A549 (cell line): ENCODE data around the gene VASN. TPM values are rescaled to one million over a fixed set of nuclear protein-coding genes. Genes with fewer than 3 reads are reported as not detected.

Source experiments
- ATAC-seq, 2 experiments: fragments of 200-7000 bp in 1 of 2; fragments of >200 bp in 1 of 2; cut with Nextera tagmentation in 1 of 2; cut with Tn5 transposase in 1 of 2; 3 replicates each; pipeline versions ENCODE4 v1.8.0 to v1.9.1; 2018 to 2020; ENCODE audit warnings: mild to moderate bottlenecking in 1 of 2, moderate library complexity in 1 of 2
- CTCF ChIA-PET: fragments of 300-600 bp; sonication (Branson Sonifier 250); formaldehyde crosslinking; extraction: SDS; loops from one replicate; lab custom pipeline; 2021; ENCODE audit warnings: antibody characterized with exemption, inconsistent platforms; lab: Yijun Ruan, JAX
- POLR2A ChIA-PET: fragments of 350-600 bp; formaldehyde crosslinking; extraction: SDS; loops from one replicate; lab custom pipeline; 2021; ENCODE audit warnings: antibody characterized with exemption, inconsistent platforms; lab: Yijun Ruan, JAX
- DNase-seq, 2 experiments: peaks; one replicate each; pipeline versions ENCODE4 v3.0.0 to v3.0.0-alpha.2; 2011 to 2016; ENCODE audit warnings: low read depth in 1 of 2, low spot score in 1 of 2
- FAIRE-seq: peaks from 2 replicates; lab custom pipeline; 2011; peaks lifted over from hg19 to GRCh38; lab: Jason Lieb, UNC
- H3K27ac ChIP-seq, 2 experiments: fragments of >200 bp; sonication (Bioruptor Twin); formaldehyde crosslinking; 3 replicates each; pipeline ENCODE4 v1.5.1; 2016 to 2017
- H3K4me1 ChIP-seq: fragments of >200 bp; sonication (Bioruptor Twin); formaldehyde crosslinking; 3 replicates; pipeline ENCODE4 v1.6.1; 2016
- H3K4me2 ChIP-seq: fragments of >200 bp; sonication (Bioruptor Twin); formaldehyde crosslinking; 3 replicates; pipeline ENCODE4 v1.6.1; 2016
- H3K4me3 ChIP-seq: fragments of >200 bp; sonication (Bioruptor Twin); formaldehyde crosslinking; 3 replicates; pipeline ENCODE4 v1.5.1; 2016
- H3K9me3 ChIP-seq: fragments of >200 bp; sonication (Bioruptor Twin); formaldehyde crosslinking; 3 replicates; pipeline ENCODE4 v1.6.1; 2016
- GATA3 ChIP-seq: IDR thresholded peaks from 2 replicates; pipeline ENCODE4 v1.6.1; 2012; ENCODE audit warnings: borderline replicate concordance
- HDAC2 ChIP-seq: fragments of 200-600 bp; sonication (generic); IDR thresholded peaks from 2 replicates; pipeline ENCODE4 v1.6.1; 2016
- HOXA7 ChIP-seq: fragments of 250-450 bp; sonication (Bioruptor Pico); IDR thresholded peaks from 2 replicates; pipeline ENCODE4 v1.5.0; 2020; ENCODE audit warnings: mild to moderate bottlenecking, moderate library complexity
- HOXB13 ChIP-seq: fragments of 250-450 bp; sonication (Bioruptor Pico); IDR thresholded peaks from 2 replicates; pipeline ENCODE4 v1.5.0; 2020; ENCODE audit warnings: low read depth, mild to moderate bottlenecking, moderate library complexity
- HOXB5 ChIP-seq: fragments of 250-450 bp; sonication (Bioruptor Pico); IDR thresholded peaks from 2 replicates; pipeline ENCODE4 v1.5.0; 2020; ENCODE audit warnings: mild to moderate bottlenecking, moderate library complexity
- MAFK ChIP-seq: fragments of 450-650 bp; IDR thresholded peaks from 2 replicates; pipeline ENCODE4 v1.6.1; 2014; ENCODE audit not compliant: partially characterized antibody
- MAZ ChIP-seq: fragments of 150-350 bp; IDR thresholded peaks from 2 replicates; pipeline ENCODE4 v1.6.1; 2014; ENCODE audit warnings: antibody characterized with exemption, low read depth, low read length, borderline replicate concordance
- MYC ChIP-seq: IDR thresholded peaks from 2 replicates; pipeline ENCODE4 v1.6.1; 2012; ENCODE audit warnings: mild to moderate bottlenecking, inconsistent platforms, low read length, improper control_type of control experiment, borderline replicate concordance
- PHF8 ChIP-seq: fragments of 200-600 bp; sonication (generic); IDR thresholded peaks from 2 replicates; pipeline ENCODE4 v1.6.1; 2016; ENCODE audit warnings: low read depth, mild to moderate bottlenecking, antibody characterized with exemption, moderate library complexity, borderline replicate concordance
- POLR2AphosphoS2 ChIP-seq: conservative IDR thresholded peaks from 2 replicates; pipeline ENCODE4 v1.6.1; 2012; ENCODE audit warnings: low read length, improper control_type of control experiment, inconsistent platforms
- RFX5 ChIP-seq: fragments of 450-650 bp; IDR thresholded peaks from 2 replicates; pipeline ENCODE4 v1.7.1; 2014; ENCODE audit warnings: antibody characterized with exemption, mild to moderate bottlenecking, moderate library complexity
- SREBF2 ChIP-seq: fragments of 450-650 bp; IDR thresholded peaks from 2 replicates; pipeline ENCODE4 v1.6.1; 2014; ENCODE audit warnings: mild to moderate bottlenecking, moderate library complexity
- ZC3H11A ChIP-seq: fragments of 450-650 bp; IDR thresholded peaks from 2 replicates; pipeline ENCODE4 v1.6.1; 2014; ENCODE audit warnings: antibody characterized with exemption, mild to moderate bottlenecking
- ZNF302 ChIP-seq: fragments of 250-450 bp; sonication (Bioruptor Pico); IDR thresholded peaks from 2 replicates; pipeline ENCODE4 v1.9.0; 2021; ENCODE audit warnings: inconsistent platforms, mild to moderate bottlenecking, moderate library complexity
- ZSCAN20 ChIP-seq: fragments of 250-450 bp; sonication (Bioruptor Pico); IDR thresholded peaks from 2 replicates; pipeline ENCODE4 v1.8.0; 2022; ENCODE audit warnings: mild to moderate bottlenecking, moderate library complexity
- WGBS: methylation state at CpG from one replicate; pipeline ENCODE4 v1.1.6; 2017; ENCODE audit errors: missing lambda C conversion rate; 5-methylcytosine and 5-hydroxymethylcytosine counted together
- polyA plus RNA-seq, 4 experiments: library from polyadenylated mRNA; depleted of rRNA in 3 of 4; stranded (reverse); fragments of >200 nt; fragmentation: RNase III in 1 of 4; extraction: RNeasy Plus Mini Kit Qiagen cat#74134 plus additional on column Dnase treatment in 1 of 4; gene quantifications; 2 replicates in 3 of 4; 3 replicates in 1 of 4; pipeline ENCODE4 v1.2.3, GENCODE V29; 2011 to 2017
- TF ChIP-seq, protein P1 (sequence below): fragments of >200 bp; sonication (Bioruptor Twin); formaldehyde crosslinking; IDR thresholded peaks from 2 replicates; pipeline ENCODE4 v1.6.1; 2016
- TF ChIP-seq, protein P2 (sequence below): IDR thresholded peaks from 2 replicates; pipeline ENCODE4 v1.6.1; 2012
- TF ChIP-seq, protein P3 (sequence below): fragments of 450-650 bp; IDR thresholded peaks from 2 replicates; pipeline ENCODE4 v1.6.1; 2014; ENCODE audit warnings: antibody characterized with exemption
- TF ChIP-seq, protein P4 (sequence below): IDR thresholded peaks from 2 replicates; pipeline ENCODE4 v1.6.1; 2012
- TF ChIP-seq, protein P5 (sequence below): IDR thresholded peaks from 2 replicates; pipeline ENCODE4 v1.6.1; 2012; ENCODE audit warnings: low read depth, borderline replicate concordance
- TF ChIP-seq, protein P6 (sequence below): fragments of 250-450 bp; sonication (Bioruptor Pico); IDR thresholded peaks from 2 replicates; pipeline ENCODE4 v1.5.0; 2021; ENCODE audit warnings: mild to moderate bottlenecking, moderate library complexity, borderline replicate concordance

The VASN gene
- polyA plus RNA-seq, 2 of the 4 experiments (the other 2 are of a cell fraction) = 2.3 to 4.0 TPM

DNA sequence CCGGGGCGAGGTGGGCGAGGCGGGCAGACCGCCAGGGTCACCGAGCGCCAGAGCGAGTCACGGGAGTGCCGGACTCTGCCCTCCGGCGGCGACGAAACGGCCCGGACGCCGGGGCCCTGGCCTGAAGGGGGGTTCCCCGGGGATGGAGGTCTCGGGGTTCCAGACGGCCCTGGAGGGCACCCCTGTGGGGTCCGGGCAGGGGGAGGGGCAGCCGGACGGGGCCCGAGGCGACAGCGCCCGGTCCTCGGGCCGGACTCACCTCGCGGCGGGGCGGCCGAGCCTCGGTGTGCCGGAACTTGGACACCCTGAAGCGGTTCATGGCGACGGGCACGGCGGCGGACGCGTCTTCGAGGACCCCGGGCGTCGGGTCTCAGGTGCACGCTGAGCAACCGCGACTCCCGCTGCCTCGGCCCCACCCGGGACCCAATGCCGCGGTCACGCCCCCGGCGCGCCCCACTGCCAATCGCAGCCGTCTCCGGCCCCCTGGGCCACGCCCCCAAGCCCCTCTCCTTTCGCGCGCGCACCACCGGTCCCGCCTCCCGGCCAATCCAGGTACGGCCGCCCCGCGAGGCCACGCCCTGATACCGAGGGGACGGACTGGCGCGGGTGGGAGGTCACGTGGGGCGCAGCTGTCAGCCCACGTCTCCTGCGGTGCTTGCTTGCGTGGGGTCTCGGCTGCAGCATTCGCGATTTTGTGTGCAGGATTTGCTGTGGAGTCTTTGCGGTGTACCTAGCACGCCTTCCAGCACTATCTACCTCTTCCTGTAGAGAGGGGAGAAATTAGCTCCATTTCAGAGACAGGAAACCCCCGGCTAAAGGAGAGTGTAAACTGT is 44.8 kb downstream of the VASN start, which contains the start of gene CORO7:
Gene CORO7 (minus strand): TSS at position 397 of the 833 bp plus-strand sequence. CDS start 78 bp downstream, at position 319.
- ATAC-seq (peak; percentile 86 to 96), FAIRE-seq (no peak), DNase-seq (peak; percentile 89 to 93)
- TF ChIP-seq, protein P1, sequence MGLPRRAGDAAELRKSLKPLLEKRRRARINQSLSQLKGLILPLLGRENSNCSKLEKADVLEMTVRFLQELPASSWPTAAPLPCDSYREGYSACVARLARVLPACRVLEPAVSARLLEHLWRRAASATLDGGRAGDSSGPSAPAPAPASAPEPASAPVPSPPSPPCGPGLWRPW = no peak
- TF ChIP-seq MAZ (no peak), PHF8 (peak; percentile 91), MAFK (no peak), RFX5 (no peak), MYC (0 out of 2 replicates have a peak, but pooled peaks have one; percentile 38), SREBF2 (no peak), ZC3H11A (no peak), GATA3 (peak; percentile 18; the same call in 1 of the 2 replicates)
- TF ChIP-seq, protein P2, sequence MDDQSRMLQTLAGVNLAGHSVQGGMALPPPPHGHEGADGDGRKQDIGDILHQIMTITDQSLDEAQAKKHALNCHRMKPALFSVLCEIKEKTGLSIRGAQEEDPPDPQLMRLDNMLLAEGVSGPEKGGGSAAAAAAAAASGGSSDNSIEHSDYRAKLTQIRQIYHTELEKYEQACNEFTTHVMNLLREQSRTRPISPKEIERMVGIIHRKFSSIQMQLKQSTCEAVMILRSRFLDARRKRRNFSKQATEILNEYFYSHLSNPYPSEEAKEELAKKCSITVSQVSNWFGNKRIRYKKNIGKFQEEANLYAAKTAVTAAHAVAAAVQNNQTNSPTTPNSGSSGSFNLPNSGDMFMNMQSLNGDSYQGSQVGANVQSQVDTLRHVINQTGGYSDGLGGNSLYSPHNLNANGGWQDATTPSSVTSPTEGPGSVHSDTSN = 0 out of 2 replicates have a peak, but pooled peaks have one; percentile 33
- TF ChIP-seq, protein P3, sequence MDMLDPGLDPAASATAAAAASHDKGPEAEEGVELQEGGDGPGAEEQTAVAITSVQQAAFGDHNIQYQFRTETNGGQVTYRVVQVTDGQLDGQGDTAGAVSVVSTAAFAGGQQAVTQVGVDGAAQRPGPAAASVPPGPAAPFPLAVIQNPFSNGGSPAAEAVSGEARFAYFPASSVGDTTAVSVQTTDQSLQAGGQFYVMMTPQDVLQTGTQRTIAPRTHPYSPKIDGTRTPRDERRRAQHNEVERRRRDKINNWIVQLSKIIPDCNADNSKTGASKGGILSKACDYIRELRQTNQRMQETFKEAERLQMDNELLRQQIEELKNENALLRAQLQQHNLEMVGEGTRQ = peak; percentile 96
- TF ChIP-seq, protein P4, sequence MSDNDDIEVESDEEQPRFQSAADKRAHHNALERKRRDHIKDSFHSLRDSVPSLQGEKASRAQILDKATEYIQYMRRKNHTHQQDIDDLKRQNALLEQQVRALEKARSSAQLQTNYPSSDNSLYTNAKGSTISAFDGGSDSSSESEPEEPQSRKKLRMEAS = peak; percentile 84
- TF ChIP-seq, protein P5, sequence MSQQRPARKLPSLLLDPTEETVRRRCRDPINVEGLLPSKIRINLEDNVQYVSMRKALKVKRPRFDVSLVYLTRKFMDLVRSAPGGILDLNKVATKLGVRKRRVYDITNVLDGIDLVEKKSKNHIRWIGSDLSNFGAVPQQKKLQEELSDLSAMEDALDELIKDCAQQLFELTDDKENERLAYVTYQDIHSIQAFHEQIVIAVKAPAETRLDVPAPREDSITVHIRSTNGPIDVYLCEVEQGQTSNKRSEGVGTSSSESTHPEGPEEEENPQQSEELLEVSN = peak; percentile 84
- TF ChIP-seq, protein P6, sequence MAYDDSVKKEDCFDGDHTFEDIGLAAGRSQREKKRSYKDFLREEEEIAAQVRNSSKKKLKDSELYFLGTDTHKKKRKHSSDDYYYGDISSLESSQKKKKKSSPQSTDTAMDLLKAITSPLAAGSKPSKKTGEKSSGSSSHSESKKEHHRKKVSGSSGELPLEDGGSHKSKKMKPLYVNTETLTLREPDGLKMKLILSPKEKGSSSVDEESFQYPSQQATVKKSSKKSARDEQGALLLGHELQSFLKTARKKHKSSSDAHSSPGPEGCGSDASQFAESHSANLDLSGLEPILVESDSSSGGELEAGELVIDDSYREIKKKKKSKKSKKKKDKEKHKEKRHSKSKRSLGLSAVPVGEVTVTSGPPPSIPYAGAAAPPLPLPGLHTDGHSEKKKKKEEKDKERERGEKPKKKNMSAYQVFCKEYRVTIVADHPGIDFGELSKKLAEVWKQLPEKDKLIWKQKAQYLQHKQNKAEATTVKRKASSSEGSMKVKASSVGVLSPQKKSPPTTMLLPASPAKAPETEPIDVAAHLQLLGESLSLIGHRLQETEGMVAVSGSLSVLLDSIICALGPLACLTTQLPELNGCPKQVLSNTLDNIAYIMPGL (CRISPR knock-in tag) = 0 out of 2 replicates have a peak, but pooled peaks have one; percentile 42
- Histone ChIP-seq H3K27ac (peak within 1 kb of the TSS; percentile 73 to 91), H3K9me3 (no peaks in the 10 kb centered on the region), H3K4me1 (peaks cover 8% of the 10 kb centered on the region), H3K4me3 (peak within 1 kb of the TSS; percentile 83), H3K4me2 (peak within 1 kb of the TSS; percentile 91)
- ChIA-PET CTCF (interaction anchor here (0.7 to 32.6 kb wide), 9 partner anchors 11 to 163 kb away, joined by 3 to 833 read pairs (median 5); partner anchors contain the start of genes NMRAL1 and VASN), POLR2A (interaction anchor here (0.5 to 1.6 kb wide), 3 partner anchors 8 to 85 kb away, joined by 3 to 4 read pairs (median 3); partner anchors contain the start of gene PAM16)
- WGBS = 0% methylated on average over 37 of the region's 92 CpGs

DNA sequence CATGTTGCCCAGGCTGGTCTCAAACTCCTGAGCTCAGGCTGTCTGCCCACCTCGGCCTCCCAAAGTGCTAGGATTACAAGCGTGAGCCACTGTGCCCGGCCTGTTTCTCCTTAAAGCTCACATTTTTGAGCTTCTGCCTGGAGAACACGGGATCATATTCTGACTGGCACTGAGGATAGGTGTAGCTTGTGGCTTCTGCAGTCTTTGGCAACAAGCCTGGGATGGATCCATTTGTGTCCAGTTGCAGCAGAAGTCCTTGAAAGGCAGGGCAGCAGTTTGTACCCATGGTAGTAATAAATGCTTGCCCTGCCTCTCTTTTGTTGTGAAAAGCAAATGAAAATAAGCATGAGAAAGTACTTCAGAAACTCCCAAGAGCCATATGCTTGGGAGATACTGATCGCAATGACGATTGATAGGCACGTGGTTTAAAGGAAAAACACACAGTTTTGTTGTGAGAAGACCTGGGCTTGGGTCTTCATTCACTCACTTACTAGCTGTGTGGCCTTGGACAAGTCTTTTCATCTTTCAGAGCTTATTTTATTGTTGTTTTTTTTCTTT is 47.8 kb downstream of the VASN start:
- Histone ChIP-seq H3K4me3 (no peak overlapping the region), H3K4me2 (no peak overlapping the region), H3K27ac (no peak overlapping the region), H3K9me3 (no peaks in the 10 kb centered on the region), H3K4me1 (peaks cover 11% of the 10 kb centered on the region)
- DNase-seq (no peak), FAIRE-seq (no peak), ATAC-seq (no peak)
- ChIA-PET POLR2A (interaction anchor here (1.2 kb wide), 1 partner anchor 69 kb away, joined by 3 read pairs; no protein-coding TSS in a partner anchor), CTCF (interaction anchor here (1.8 to 15.8 kb wide), 2 partner anchors 17 to 108 kb away, joined by 5 to 273 read pairs; no protein-coding TSS in a partner anchor)
- 71% methylated on average over 7 of the region's 7 CpGs for WGBS
- TF ChIP-seq ZNF302 (CRISPR knock-in tag) (no peak), POLR2AphosphoS2 (no peak), MYC (no peak), HOXB5 (CRISPR knock-in tag) (no peak), HOXA7 (CRISPR knock-in tag) (no peak), HOXB13 (CRISPR knock-in tag) (no peak), HDAC2 (no peak), ZSCAN20 (CRISPR knock-in tag) (no peak)
